Pancreas (tissue), 10 donors: ENCODE results near the gene INS. TPM values are rescaled to one million over a fixed set of nuclear protein-coding genes. Genes with fewer than 3 reads are reported as not detected.

Source experiments
- ATAC-seq, 4 donors: fragments of 200-7000 bp; cut with Tn5 transposase; one replicate each; pipeline versions ENCODE4 v1.8.0 to v1.9.1; 2020; ENCODE audit warnings: mild to moderate bottlenecking in 4 of 4, moderate library complexity in 4 of 4
- DNase-seq, 6 donors: peaks; one replicate each; pipeline ENCODE4 v3.0.0-alpha.2; 2020
- FAIRE-seq: peaks from 2 replicates; lab custom pipeline; 2012; peaks lifted over from hg19 to GRCh38; lab: Jason Lieb, UNC
- H3K27ac ChIP-seq, 4 donors: fragments of 200-600 bp; sonication (generic); 1 replicate in 3 of 4; 2 replicates in 1 of 4; pipeline versions ENCODE4 v1.5.0 to v1.8.0; 2020
- H3K27me3 ChIP-seq, 4 donors: fragments of 200-600 bp; one replicate each; pipeline ENCODE4 v1.8.0; 2021
- H3K36me3 ChIP-seq, 3 donors: fragments of 200-600 bp; sonication (generic) in 1 of 3; one replicate each; pipeline versions ENCODE4 v1.5.0 to v1.8.0; 2020 to 2021
- H3K4me1 ChIP-seq, 3 donors: fragments of 200-600 bp; one replicate each; pipeline ENCODE4 v1.8.0; 2021
- H3K4me3 ChIP-seq, 4 donors: fragments of 200-600 bp; sonication (generic) in 2 of 4; one replicate each; pipeline versions ENCODE4 v1.5.0 to v1.8.0; 2020 to 2021
- H3K9me3 ChIP-seq, 4 donors: fragments of 200-600 bp; one replicate each; pipeline ENCODE4 v1.8.0; 2021
- CTCF ChIP-seq, 4 donors: fragments of 200-600 bp; sonication (generic) in 3 of 4; IDR thresholded peaks; one replicate each; pipeline versions ENCODE4 v1.5.0 to v1.8.0; 2021; ENCODE audit warnings: antibody characterized with exemption in 4 of 4
- WGBS, 2 donors: extraction: QIAGEN DNeasy Blood & Tissue Kit; methylation state at CpG; one replicate each; pipeline ENCODE4 v1.1.7; 2013; 5-methylcytosine and 5-hydroxymethylcytosine counted together
- intact Hi-C, 3 donors: fragments of 100-400 bp; cut with DNase I; formaldehyde crosslinking; loops; one replicate each; pipeline versions ENCODE4 v1.11.1 to v1.14.2; 2022
- polyA plus RNA-seq, 2 donors: library from polyadenylated mRNA; stranded (reverse); fragments of 200-250 nt; gene quantifications; one replicate each; pipeline ENCODE4 v1.2.3, GENCODE V29; 2013
- total RNA-seq, 6 donors: library from RNA; stranded (reverse); fragmentation: NEBNext Ultra II Directional in 4 of 6; extraction: Animal tissue kit (Norgen Biotek cat#: 25700) in 4 of 6; gene quantifications; one replicate each; pipeline versions ENCODE4 v1.2.1 to v1.2.4, GENCODE V29; 2021 to 2023
- donor health status: healthy with polysubstance abuse.
- donor health status: DM: no; HTN: no; CAD: no; lungs with moderate emphysema.
- donor health status: DM: no; HTN: no; CAD: no.
- donor health status: control.
- donor health status: control.
- donor health status: Bipolar disorder and iron deficiency.
- donor health status: DM: yes; HTN: yes; CAD: no.
- donor health status: DM: no; HTN: no; CAD: no.
- donor health status: DM: no; HTN: no; CAD: no.
- donor health status: DM: yes; HTN: yes; CAD: no.

The INS gene
- total and polyA plus RNA-seq, 8 donors = 1,425 to 145,342 (median 6,399) TPM

GRCh38 chr11:2182692-2183474 is 21.9 kb upstream of the INS start:
- no peaks in the 10 kb centered on the region for H3K9me3 ChIP-seq
- H3K27me3 ChIP-seq = no peaks in the 10 kb centered on the region
- H3K36me3 ChIP-seq = no peaks in the 10 kb centered on the region
- ATAC-seq (no peak), DNase-seq (no peak), FAIRE-seq (no peak)
- no peak overlapping the region for H3K27ac ChIP-seq
- TF ChIP-seq CTCF (IDR thresholded peaks at IDR 0.05) = no peak
- intact Hi-C loops = no loop called here
- WGBS, 2 donors = 66 to 80% methylated on average over 18 to 20 of the region's 20 CpGs
- H3K4me1 ChIP-seq = no peaks in the 10 kb centered on the region
- no peak overlapping the region for H3K4me3 ChIP-seq

- Histone ChIP-seq H3K27me3 (no peaks in the 10 kb centered on the region), H3K27ac (no peak overlapping the region), H3K4me3 (no peak overlapping the region), H3K9me3 (no peaks in the 10 kb centered on the region), H3K36me3 (no peaks in the 10 kb centered on the region), H3K4me1 (no peaks in the 10 kb centered on the region)
- intact Hi-C loops = no loop called here
- FAIRE-seq = no peak
- no peak for ATAC-seq
- 64 to 77% methylated on average over 18 of the region's 18 CpGs for whole genome bisulfite sequencing, 2 donors
- no peak for DNase-seq
- no peak for TF ChIP-seq CTCF (IDR thresholded peaks at IDR 0.05)
Measured at GRCh38 chr11:2182075-2182474, 21.1 kb upstream of the INS start.

- DNase-seq (no peak), ATAC-seq (no peak), FAIRE-seq (no peak)
- Histone ChIP-seq H3K4me1 (no peaks in the 10 kb centered on the region), H3K36me3 (no peaks in the 10 kb centered on the region), H3K27me3 (no peaks in the 10 kb centered on the region), H3K9me3 (no peaks in the 10 kb centered on the region), H3K27ac (no peak overlapping the region), H3K4me3 (no peak overlapping the region)
- no peak for TF ChIP-seq CTCF (IDR thresholded peaks at IDR 0.05)
- intact Hi-C loops = no loop called here
- WGBS, 2 donors = 74 to 82% methylated on average over 11 of the region's 11 CpGs
Measured at GRCh38 chr11:2180789-2181370, 19.9 kb upstream of the INS start.

GRCh38 chr11:2180347-2180746 is 19.3 kb upstream of the INS start:
- Histone ChIP-seq H3K27ac (no peak overlapping the region), H3K27me3 (no peaks in the 10 kb centered on the region), H3K36me3 (no peaks in the 10 kb centered on the region), H3K4me3 (no peak overlapping the region), H3K4me1 (no peaks in the 10 kb centered on the region), H3K9me3 (no peaks in the 10 kb centered on the region)
- DNase-seq (no peak), ATAC-seq (no peak), FAIRE-seq (no peak)
- intact Hi-C loops = no loop called here
- TF ChIP-seq CTCF (IDR thresholded peaks at IDR 0.05) = no peak
- WGBS, 2 donors = 62 to 66% methylated on average over 15 of the region's 15 CpGs

- no peak for ATAC-seq
- no peak for FAIRE-seq
- Histone ChIP-seq H3K27ac (no peak overlapping the region), H3K4me1 (no peaks in the 10 kb centered on the region), H3K4me3 (no peak overlapping the region), H3K27me3 (no peaks in the 10 kb centered on the region), H3K9me3 (no peaks in the 10 kb centered on the region), H3K36me3 (no peaks in the 10 kb centered on the region)
- intact Hi-C loops = no loop called here
- TF ChIP-seq CTCF (IDR thresholded peaks at IDR 0.05) = no peak
- WGBS, 2 donors = 67 to 88% methylated on average over 6 to 10 of the region's 10 CpGs
- no peak for DNase-seq
Measured at GRCh38 chr11:2179516-2179915, 18.5 kb upstream of the INS start.
